Measurements from ENCODE around the gene PLEKHA7. TPM values are rescaled to one million over a fixed set of nuclear protein-coding genes. Genes with fewer than 3 reads are reported as not detected.

PLEKHA7 gene
- polyA plus RNA-seq, 1 experiment, result 0.05 TPM

DNA sequence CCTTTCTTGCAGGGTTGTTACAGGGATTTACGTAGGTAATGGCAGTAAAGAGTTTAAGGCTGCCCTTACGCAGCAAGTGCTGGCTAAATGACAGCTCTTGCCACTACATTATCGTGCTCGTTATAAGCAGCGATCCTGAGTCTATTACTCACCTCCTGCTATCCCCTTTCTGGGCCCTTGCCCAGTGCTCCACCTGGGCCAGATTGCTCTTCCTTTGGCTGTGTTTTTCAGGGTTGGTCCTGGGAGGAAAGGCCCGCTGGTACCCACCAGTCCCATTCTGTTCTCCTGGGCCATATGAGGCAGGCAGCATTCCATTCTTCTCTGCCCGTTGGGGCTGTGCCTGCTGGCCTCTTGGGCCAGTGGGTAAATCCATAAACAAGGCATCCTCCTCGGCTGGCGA, 188.2 kb downstream of the PLEKHA7 start:
- no peak for DNase-seq (ENCODE audit: low read depth, low spot score)
- H3K27me3 ChIP-seq (ENCODE audit: control insufficient read depth, insufficient read depth, low read length), result peaks cover 9% of the 10 kb centered on the region
- H3K4me3 ChIP-seq (ENCODE audit: low read depth, low read length), result no peak overlapping the region
- ChIA-PET POLR2A (no interaction called here), CTCF (no interaction called here)
- TF ChIP-seq CTCF (IDR thresholded peaks at IDR 0.05; ENCODE audit: low read depth, low read length), result no peak
- no peaks in the 10 kb centered on the region for H3K9me3 ChIP-seq (ENCODE audit: control insufficient read depth, insufficient read depth, low read length)
- H3K27ac ChIP-seq (ENCODE audit: low read depth, low read length), result no peak overlapping the region

DNA sequence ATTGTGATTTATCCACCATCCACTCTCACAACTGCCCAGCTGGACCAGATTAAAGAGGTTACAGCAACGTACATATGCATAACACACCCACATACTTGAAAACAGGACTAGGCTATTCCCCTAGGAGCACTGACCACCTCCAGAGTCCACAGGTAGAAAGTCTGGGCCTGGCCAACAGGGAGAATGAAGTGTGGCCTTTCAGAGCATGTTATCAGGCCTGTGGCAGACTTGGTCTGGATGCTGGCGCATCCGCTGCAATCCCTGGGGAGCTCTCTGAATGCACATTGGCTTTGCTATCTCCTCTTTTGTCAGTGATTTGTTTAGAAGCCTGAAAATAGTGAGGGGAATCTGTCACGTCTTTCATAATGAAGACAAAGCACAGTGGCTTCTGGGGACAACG, 189.1 kb downstream of the PLEKHA7 start:
- TF ChIP-seq CTCF (IDR thresholded peaks at IDR 0.05; ENCODE audit: low read depth, low read length), result no peak
- Histone ChIP-seq H3K4me3 (ENCODE audit: low read depth, low read length) (no peak overlapping the region), H3K9me3 (ENCODE audit: control insufficient read depth, insufficient read depth, low read length) (no peaks in the 10 kb centered on the region), H3K27me3 (ENCODE audit: control insufficient read depth, insufficient read depth, low read length) (peaks cover 14% of the 10 kb centered on the region), H3K27ac (ENCODE audit: low read depth, low read length) (no peak overlapping the region)
- ChIA-PET CTCF (no interaction called here), POLR2A (no interaction called here)
- no peak for DNase-seq (ENCODE audit: low read depth, low spot score)

GRCh38 chr11:16820324-16821092, 193.7 kb downstream of the PLEKHA7 start:
- Histone ChIP-seq H3K27me3 (ENCODE audit: control insufficient read depth, insufficient read depth, low read length) (peaks cover 12% of the 10 kb centered on the region), H3K27ac (ENCODE audit: low read depth, low read length) (no peak overlapping the region), H3K9me3 (ENCODE audit: control insufficient read depth, insufficient read depth, low read length) (no peaks in the 10 kb centered on the region), H3K4me3 (ENCODE audit: low read depth, low read length) (no peak overlapping the region)
- ChIA-PET POLR2A (no interaction called here), CTCF (interaction anchor here (0.6 to 3.4 kb wide), 34 partner anchors 8 to 1468 kb away, joined by 3 to 69 read pairs (median 4); no protein-coding TSS in a partner anchor)
- peak; percentile 29 for DNase-seq (ENCODE audit: low read depth, low spot score)
- peak; percentile 88 for TF ChIP-seq CTCF (IDR thresholded peaks at IDR 0.05; ENCODE audit: low read depth, low read length)

DNA sequence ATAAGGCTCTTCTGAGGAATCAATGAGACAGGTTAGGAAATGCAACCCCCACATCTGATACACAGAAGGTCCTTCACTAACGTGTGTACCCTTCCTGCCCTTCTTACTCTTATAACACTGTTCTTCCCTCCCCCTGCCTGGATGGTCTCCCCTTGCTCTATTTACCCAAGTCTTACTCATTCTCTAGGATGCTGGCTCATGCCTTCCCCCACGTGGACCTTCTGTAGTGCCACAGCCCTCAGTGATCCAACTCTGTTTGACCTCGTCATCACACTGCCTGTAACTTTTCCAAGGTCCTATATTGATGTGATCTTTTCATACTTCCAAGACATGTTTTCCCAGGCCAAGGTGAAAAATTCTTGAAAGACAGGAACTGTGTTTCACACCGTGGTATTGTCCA, 195.9 kb downstream of the PLEKHA7 start:
- POLR2A ChIA-PET, result no interaction called here
- H3K4me3 ChIP-seq (ENCODE audit: low read depth, low read length), result no peak overlapping the region
- H3K9me3 ChIP-seq (ENCODE audit: control insufficient read depth, insufficient read depth, low read length), result no peaks in the 10 kb centered on the region
- no peak overlapping the region for H3K27ac ChIP-seq (ENCODE audit: low read depth, low read length)
- DNase-seq (ENCODE audit: low read depth, low spot score), result no peak
- no peak for TF ChIP-seq CTCF (IDR thresholded peaks at IDR 0.05; ENCODE audit: low read depth, low read length)
- peaks cover 34% of the 10 kb centered on the region for H3K27me3 ChIP-seq (ENCODE audit: control insufficient read depth, insufficient read depth, low read length)
- CTCF ChIA-PET, result no interaction called here

DNA sequence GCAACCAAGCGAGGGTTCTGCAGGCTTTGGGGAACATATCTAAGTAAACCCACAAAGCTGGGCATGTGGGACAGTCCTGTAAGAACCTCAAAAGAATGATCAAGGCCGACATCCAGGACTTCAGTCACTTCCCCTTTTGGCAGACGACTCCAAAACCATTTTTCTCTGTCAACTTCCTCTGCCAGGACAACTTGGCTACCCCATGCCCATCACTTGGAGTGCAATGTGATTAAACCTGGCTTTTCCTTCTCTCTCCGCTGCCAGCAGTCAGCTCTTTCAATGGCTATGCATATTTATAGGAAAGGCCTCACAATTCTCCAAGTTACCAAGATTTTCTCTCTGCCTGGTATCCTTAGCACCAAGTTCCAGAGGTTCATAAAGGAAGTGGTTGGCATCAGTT, 196.9 kb downstream of the PLEKHA7 start:
- no peak for DNase-seq (ENCODE audit: low read depth, low spot score)
- ChIA-PET POLR2A (no interaction called here), CTCF (interaction anchor here (0.8 kb wide), 1 partner anchor 32 kb away, joined by 3 read pairs; no protein-coding TSS in a partner anchor)
- Histone ChIP-seq H3K9me3 (ENCODE audit: control insufficient read depth, insufficient read depth, low read length) (no peaks in the 10 kb centered on the region), H3K27ac (ENCODE audit: low read depth, low read length) (no peak overlapping the region), H3K27me3 (ENCODE audit: control insufficient read depth, insufficient read depth, low read length) (peaks cover 34% of the 10 kb centered on the region), H3K4me3 (ENCODE audit: low read depth, low read length) (no peak overlapping the region)
- no peak for TF ChIP-seq CTCF (IDR thresholded peaks at IDR 0.05; ENCODE audit: low read depth, low read length)

All from AG04450 (cell line).